GM21825 (cell line): ENCODE measurements around the gene CAPZA3.
"Not testable (repeated sequence)": the region's sequence is repeated elsewhere in the genome, so short reads cannot be mapped to it uniquely, and the experiment has no call there.

Experiments
- ATAC-seq: cut with Tn5 transposase; IDR thresholded peaks from one replicate; pipeline ENCODE4 v1.9.1; 2021; ENCODE audit warnings: mild to moderate bottlenecking, moderate library complexity; ENCODE audit not compliant: unreplicated experiment

The CAPZA3 gene, protein sequence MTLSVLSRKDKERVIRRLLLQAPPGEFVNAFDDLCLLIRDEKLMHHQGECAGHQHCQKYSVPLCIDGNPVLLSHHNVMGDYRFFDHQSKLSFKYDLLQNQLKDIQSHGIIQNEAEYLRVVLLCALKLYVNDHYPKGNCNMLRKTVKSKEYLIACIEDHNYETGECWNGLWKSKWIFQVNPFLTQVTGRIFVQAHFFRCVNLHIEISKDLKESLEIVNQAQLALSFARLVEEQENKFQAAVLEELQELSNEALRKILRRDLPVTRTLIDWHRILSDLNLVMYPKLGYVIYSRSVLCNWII

DNA sequence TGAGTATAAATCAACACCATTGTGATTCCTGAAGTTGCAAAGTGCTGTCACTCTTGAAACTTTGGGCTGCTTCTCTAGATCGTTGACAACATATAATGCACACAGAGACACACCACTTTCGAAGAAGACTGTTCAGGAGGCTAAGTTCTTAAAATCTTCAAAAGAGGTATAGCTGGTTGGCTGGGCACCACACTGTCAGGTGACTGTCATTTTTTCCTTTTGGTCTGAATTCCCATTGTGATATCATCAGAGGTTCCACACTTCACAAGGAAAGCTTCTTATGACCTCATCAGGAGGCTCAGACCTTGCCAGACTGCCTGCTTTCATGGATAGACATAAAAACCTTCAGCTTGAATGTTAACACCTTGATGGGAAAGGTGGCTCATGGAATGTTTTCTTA, at the start of gene CAPZA3, which contains the start of gene PLCZ1:
Gene CAPZA3 (plus strand): TSS at position 301 of the 400 bp plus-strand sequence. CDS start 150 bp downstream, outside the sequence.
Gene PLCZ1 (minus strand): TSS at position 194 of the 400 bp plus-strand sequence. CDS start 641 bp downstream, outside the sequence.
- ATAC-seq: no peak

DNA sequence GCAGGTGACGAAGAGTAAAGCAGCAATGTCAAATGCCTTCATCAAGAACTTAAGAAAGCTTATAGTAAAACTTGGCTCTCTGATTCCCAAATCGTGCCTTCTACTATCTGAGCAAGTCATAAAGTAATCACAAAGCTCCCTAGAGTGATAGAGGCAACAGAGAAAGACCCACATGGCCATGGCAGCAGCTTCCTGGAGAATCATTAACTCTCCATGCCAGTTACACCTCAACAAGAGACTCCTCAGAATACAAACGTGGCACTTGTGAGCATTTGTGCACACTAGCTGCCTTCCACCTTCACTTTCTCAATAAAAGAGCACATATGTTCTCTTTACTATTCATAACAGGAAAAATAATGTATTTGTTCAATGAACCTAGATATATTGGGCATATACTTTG, 48.1 kb upstream of the CAPZA3 start:
- ATAC-seq: no peak

DNA sequence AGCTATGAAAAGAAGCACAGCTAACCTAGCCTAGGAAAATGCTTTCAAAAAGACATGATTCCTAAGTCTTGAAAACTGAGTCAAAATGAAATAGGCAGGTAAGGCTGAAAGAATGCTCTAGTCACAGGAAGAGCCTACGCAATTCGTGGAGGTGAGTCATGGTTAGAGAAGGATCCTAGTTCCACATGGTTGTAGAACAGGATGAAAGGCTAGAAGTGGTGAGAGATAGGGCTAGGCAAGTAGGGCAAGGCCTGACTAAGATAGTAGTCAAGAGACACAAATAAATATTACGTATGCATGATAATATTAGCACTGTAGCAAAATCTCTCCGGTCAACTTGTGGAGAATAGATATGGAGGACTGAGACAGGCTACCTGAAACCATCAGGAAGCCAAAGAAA, 47.3 kb upstream of the CAPZA3 start:
- ATAC-seq: no peak

DNA sequence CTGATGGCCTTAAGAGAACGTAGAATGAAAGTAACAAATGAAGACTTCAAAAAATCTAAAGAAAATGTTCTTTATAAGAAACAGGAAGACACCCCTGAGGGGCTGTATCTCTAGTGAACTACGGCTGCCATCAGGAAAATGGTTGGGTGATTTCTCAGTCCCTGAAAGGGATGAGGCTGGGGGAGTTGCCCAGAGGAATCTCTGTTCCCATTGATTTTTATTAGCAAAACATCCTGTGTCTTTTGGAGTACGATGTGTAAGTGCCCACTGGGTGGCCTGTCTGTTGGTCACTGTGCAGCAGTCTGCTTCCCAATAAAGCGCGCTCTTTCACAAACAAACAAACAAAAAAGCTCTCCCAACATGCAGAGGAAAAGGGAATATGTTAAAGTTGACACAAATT, 43.9 kb upstream of the CAPZA3 start:
- not testable (repeated sequence) for ATAC-seq

DNA sequence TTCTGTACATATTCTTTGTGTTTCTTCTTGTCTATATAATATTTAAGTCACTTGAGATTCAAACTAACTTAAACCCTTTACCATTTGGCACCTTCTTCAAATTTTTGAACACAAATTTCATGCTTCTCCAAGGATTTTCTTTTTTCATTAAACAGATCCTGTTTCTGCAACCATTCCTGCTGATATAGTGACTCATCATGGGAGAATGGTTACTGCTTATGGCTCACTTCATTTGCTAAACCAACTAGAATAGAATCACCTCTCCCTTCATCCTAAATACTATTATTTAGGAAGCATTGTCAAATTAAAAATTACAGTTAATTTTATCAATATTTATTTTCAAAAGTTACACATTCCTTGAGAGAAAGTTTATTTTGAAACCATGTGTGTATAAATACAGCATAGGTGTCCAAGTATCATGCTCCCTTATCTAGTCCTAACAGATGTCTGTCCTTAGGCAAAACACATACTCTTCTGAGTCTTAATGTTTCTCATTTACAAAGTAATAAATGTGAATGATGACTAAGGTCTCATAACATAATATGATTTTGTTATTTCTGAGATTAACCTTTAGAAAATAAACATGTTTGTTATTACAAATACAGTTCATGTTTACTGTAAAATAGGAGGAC, 40.8 kb upstream of the CAPZA3 start:
- ATAC-seq: no peak

DNA sequence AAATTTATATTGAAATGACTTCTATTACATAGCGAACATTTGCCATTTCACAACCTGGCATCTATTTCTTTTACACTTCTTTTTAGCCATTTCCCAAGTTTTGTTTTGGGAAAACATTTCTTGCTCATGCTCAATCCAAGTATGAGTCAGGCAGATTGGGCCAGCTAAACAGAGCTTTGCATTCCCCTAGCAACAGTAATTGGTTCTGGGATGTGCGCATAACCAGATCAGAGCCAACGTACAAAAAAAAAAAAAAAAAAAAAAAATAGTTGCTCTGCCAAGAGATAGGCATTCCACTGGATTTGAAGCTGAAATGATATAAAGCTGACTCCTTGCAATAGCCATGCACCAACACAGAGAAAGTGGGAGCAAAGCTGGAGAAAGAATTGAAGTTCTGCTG, 37.6 kb upstream of the CAPZA3 start:
- ATAC-seq: no peak

DNA sequence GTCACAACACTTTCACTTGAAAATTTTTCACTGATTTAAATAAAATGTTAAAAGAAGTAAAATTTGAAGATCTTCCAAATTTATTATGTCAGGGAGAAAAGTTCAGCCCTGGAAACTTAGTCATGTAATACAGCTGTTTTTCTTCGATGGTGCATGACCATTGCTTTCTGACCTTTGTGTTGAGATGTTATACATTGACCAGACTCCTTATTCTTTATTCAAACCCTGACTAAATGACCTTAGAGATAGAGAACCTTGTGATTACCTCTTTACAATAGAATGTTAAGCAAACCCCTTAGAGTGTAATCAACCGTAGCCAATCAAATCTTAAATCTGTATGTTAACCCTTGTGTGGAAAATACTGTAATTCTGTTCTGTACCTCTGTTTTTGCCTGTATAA, 34.6 kb upstream of the CAPZA3 start:
- no peak for ATAC-seq

DNA sequence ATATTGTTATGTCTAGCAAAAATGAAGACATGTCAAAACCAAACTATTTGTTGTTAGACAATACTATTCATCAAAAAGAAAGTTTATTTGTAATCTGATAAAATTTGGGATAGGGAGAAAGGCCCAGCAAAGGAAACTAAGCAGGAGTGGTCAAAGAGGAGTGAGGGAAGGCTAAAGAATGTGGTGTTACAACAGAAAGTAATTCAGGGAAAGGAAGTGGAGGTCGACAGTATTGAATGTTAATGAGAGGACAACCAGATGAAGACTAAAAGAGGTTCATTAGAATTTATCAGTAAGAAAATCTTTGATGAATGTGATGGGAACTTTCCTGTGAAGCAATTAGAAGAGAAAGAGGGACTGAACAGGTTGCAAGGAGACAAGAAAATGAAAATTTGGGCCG, 34.0 kb upstream of the CAPZA3 start:
- no peak for ATAC-seq

DNA sequence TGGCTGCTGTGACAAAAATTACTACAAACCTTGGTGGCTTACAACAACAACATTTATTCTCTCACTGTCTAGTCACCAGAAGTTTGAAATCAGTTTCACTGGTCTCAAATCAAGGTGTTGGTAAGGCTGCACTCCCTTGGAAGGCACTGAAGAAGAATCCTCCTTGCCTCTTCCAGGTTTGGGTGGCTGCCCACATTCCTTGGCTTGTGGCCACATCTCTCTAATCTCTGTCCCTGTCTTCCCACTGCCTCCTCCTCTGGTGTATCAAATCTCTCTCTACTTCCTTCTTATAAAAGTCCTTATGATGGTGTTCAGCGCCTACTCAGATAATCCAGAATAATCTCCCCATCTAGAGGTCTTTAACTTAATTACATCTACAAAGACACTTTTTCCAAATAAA, 31.1 kb upstream of the CAPZA3 start:
- ATAC-seq: no peak

DNA sequence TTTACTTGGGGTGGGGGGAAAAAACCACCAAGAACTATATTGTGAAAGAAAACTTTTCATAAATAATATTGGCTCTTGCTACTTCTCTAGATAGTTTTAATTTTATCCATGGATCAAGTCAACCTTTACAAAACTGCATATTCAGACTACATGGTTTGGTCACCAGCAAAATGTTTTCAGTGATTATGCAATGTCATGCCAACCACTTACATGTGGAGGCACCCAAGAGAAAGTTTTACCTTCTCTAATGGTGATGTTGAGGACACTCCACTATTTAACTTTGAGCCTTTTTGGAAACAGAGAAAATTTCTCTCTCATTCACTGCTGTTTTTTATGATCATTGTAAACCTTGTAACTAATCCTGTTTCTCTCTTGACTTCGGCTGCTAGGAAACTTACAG, 21.7 kb upstream of the CAPZA3 start:
- no peak for ATAC-seq

DNA sequence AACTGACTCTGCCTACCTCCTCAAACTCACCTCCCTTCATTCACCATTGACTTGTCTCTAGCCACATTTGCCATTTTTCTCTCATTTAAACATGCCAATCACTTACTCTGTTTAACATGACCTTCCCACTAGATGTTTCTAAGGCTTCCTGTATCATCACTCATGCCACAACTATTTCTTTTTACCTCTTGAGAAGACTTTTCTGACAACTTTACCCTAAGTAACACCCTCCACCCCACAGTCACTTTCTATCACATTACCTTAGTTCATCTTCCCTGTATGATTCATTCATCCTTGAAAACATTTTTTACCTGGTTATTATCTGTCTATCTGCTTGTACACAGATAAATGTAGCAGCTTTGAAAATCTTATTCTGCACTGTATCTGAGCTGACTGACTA, 19.5 kb upstream of the CAPZA3 start:
- no peak for ATAC-seq

DNA sequence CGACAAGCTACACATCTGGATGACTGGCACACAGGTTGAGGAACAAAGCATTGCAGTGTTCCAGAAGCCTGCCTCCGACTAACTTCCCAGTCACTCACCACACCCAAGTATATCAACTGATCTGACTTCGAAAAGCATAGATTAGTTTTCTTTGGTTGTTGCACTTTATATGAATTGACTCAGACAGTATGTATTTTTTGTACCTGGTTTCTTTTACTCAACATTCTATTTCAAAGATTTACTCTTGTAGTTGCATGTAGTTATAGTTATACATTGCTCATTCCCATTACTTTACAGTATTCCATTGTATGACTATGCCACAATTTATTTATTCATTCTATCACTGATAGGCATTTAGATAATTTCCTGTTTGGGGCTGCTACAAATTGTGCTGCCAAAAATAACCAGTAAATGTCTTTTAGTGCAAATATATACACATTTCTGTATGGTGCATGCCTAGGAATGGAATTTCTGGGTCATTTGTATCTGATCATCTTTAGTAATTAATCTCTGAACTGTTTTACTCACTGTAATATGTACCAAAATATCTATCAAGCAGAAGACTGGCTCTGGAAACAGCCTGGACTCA, 17.9 kb upstream of the CAPZA3 start:
- no peak for ATAC-seq

DNA sequence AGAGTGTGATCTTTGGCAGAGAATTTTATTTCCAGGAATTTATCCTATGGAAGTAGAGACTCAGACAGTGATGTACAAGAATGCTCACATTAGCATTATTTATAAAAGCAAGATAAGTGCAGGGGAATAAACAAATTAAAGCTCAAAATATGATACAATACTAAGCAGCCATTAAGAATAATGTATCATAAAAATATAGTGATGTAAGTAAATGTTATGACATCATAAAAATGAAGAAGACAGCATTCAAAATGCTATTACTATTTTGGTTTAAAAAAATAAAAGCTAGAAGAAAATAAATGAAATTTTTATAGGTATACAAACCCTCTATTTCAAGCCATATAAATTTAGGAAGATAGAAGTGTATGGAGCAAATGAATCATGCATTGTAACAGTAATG, 17.2 kb upstream of the CAPZA3 start:
- ATAC-seq: no peak

DNA sequence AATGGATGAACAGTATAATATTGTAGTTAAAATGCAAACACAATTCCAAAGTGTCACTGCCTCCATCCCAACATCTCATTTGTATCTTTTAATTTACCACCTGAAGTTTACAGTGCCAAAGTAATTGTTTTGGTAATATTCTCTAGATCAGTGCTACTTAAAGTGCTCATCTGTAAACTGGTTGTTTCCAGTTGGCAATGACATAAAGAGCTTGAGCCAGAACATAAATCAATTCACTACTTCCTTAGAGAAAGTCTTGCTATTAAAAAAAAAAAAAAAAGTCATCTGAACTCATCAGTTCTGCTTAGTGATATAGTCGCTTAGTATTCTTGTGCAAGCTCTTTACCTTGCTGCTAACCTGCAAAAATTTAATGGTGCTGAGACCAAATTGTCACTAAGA, 16.5 kb upstream of the CAPZA3 start:
- no peak for ATAC-seq

DNA sequence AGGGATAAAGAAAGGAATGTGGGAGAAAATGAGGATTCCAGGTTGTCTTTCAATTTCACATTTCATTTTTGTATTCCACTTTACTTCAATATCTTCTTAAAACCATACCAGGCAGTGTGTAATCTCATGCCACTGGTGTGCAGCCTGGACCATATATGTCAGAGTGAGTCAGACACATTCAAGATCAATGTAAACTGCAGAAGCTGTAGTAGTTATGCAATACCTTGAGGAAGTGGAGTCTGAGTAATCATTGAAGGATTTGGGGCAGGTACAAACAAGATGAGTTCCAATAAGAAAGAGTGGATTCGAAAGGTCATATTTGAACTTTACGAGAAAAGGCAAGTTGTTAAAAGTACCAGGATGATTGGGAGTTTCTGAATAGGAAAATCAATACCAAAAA, 14.2 kb upstream of the CAPZA3 start:
- ATAC-seq: no peak

DNA sequence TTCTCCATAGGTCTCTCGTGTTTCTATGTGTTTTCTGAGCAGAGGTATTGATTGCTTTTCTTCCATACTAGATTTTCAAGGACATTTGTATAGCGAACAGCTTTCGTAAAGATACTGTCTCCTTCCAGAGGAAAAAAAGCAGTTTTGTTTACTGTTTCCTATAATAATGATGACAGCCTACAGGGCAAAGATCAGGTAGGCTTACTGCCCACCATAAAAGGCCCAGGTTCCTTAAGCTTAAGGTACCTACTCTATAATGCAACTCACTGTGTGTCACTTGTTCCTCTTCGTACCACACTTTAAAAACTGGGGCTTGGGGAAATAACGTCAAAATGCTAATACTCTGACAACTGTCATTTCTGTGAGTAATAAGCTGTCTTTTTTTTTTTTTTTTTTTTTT, 6.8 kb upstream of the CAPZA3 start:
- no peak for ATAC-seq

DNA sequence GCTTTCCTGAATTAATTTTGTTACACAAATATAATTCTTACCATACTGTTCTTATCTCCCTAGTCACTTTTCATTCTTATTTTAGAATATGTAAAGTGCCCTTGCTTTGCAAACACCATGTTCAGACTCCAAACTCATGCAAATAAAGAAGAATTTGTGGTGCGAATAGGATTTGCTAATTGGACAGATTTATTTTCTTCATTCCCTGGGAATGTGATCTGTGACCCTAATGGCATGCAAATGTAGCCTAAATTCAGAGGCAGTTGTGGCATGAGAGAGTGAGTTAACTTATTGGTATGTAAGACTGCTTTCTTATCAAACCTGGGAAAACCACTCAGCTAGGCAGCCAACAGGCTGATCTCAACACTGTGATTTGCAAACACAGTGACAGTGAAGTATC, 10.0 kb downstream of the CAPZA3 start:
- no peak for ATAC-seq

DNA sequence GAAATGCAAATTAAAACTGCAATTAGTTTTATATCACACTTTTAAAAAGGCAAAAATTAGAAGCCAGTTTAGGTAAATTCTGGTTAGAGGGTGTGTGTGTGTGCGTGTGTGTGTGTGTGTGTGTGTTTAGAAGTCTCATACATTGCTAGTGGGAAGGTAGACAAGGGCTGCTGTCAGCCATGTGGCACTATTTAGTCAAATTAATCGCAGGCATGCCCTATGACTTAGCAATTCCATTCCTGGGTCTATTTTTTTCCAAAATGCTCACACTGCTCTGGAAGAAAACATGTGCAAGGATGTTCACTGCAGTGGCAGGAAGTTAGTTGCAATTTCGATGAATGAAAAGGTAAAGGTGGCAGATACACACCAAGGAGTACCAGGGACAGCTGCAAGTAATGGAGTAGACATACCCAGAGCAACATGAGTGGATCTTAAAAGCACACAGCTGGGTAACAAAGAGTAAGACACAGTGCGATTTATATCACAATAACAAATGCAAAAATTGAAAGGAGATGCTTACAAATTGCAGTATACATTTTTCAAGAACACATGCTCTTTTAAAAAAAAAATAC, 11.6 kb downstream of the CAPZA3 start:
- no peak for ATAC-seq

DNA sequence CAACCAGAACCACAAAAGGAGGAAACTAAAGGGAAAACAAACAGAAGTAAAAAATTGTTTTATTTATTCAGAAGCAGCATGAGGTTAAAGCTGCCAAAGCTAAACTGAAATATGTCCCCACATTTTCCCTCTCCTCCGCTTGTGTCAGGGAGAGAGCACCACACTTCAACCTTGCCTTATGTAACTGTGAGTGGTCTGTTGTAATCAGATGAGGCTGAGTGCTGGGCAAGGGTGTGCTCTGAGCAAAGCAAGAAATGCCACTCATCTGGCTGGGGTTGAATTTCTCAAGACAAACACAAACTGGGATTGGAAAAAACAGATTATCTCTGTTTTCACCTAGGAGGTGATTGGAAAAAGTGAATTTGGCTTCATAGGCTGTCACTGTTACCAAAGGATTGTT, 12.2 kb downstream of the CAPZA3 start:
- no peak for ATAC-seq

DNA sequence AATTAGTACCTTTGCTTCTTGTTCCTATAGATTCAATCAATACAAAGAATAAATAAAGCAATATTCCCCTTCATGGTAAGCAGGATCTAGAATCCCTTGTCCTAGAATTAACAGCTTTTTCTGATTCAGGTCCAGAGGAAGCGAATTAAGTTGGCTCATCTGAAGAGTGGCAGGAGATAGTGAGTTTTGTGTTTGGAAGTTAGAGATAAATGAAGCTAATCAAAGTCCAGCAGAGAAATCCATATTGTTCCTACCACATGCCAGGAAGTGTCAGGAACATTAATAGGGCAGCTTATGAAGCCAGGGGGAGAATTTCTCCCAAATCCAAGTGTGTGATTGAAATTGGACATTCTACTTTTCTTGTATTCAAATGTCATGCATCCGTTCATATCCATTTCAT, 13.9 kb downstream of the CAPZA3 start:
- no peak for ATAC-seq

DNA sequence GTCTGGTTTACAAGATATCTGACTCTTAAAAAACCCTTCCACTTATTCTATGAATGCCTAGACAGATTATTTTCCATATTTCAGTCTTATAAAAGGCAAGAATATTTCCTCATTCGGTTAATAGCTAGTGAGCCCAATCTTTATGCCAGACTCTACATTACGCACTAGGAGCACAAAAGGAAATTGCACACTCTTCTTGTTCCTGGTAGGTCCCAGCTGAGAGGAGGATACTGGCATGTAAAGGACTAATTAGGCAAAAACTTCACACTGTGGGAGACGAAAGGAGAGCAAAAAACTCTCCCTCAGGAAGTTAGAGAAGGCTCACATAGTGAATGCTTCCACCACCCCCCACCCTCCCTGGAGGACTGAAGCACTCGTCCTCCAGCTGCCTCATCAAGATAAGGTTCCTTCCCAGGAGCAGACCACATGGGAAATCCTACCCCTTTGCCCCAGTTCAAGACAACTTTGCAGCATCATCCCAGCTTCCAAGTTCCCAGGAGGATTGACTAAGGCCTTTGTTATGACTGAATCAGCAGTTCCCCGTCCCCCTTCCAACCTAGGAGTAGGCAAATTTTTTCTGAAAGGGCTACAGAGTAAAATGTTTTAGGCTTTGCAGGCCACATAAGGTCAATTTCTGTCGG, 14.5 kb downstream of the CAPZA3 start:
- no peak for ATAC-seq

DNA sequence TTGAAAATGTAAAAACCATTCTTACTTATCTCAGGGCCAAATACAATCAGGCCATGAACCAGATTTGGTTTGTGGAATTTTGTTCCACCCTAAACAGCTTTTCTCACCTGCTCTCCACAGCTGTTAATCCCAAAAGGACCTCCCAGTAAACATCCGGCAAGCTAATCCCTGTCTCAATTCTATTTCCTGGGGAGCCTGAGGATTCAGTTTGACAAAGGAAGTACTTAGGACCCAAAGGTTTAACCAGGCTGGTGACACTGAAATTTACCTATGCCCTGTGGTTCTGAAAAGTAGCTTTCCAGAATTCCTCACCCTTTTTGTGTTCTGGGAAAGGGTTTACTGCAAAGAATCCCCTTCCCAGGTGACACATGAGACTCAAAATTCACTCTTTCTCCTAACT, 15.0 kb downstream of the CAPZA3 start:
- ATAC-seq: no peak
